GM23338 (cell line): Measurements from ENCODE around the gene GPSM1. TPM values are rescaled to one million over a fixed set of nuclear protein-coding genes. Genes with fewer than 3 reads are reported as not detected.

ENCODE experiments used
- ATAC-seq: fragments of 200-7000 bp; cut with Tn5 transposase; 3 replicates; pipeline ENCODE4 v1.9.1; 2020
- DNase-seq: peaks from one replicate; pipeline ENCODE4 v3.0.0-alpha.2; 2015; ENCODE audit warnings: low spot score
- H2AFZ ChIP-seq: fragments of 200-600 bp; sonication (generic); 2 replicates; pipeline ENCODE4 v1.8.0; 2016; ENCODE audit warnings: antibody characterized with exemption, mild to moderate bottlenecking, moderate library complexity
- H3F3A ChIP-seq: fragments of 200-600 bp; sonication (generic); replicated peaks from 2 replicates; pipeline ENCODE4 v1.8.0; 2017; ENCODE audit warnings: antibody characterized with exemption, mixed run types, low read depth
- H3K27ac ChIP-seq: fragments of 200-600 bp; sonication (generic); 2 replicates; pipeline ENCODE4 v1.6.1; 2016; ENCODE audit warnings: low read depth
- H3K27me3 ChIP-seq: fragments of 200-600 bp; sonication (generic); 2 replicates; pipeline ENCODE4 v1.8.0; 2016; ENCODE audit warnings: mild to moderate bottlenecking, mixed run types, moderate library complexity; ENCODE audit not compliant: insufficient read depth
- H3K36me3 ChIP-seq: fragments of 200-600 bp; sonication (generic); 2 replicates; pipeline ENCODE4 v1.8.0; 2016; ENCODE audit warnings: mild to moderate bottlenecking; ENCODE audit not compliant: insufficient read depth
- H3K4me1 ChIP-seq: fragments of 200-600 bp; sonication (generic); 2 replicates; pipeline ENCODE4 v1.8.0; 2016; ENCODE audit warnings: mild to moderate bottlenecking, moderate library complexity; ENCODE audit not compliant: insufficient read depth
- H3K4me2 ChIP-seq: fragments of 200-600 bp; sonication (generic); 2 replicates; pipeline ENCODE4 v1.7.1; 2017; ENCODE audit warnings: mixed run types
- H3K4me3 ChIP-seq: fragments of 200-600 bp; sonication (generic); 2 replicates; pipeline ENCODE4 v1.6.1; 2016; ENCODE audit warnings: mixed run types
- H3K79me2 ChIP-seq: fragments of 200-600 bp; sonication (generic); replicated peaks from 2 replicates; pipeline ENCODE4 v1.8.0; 2017; ENCODE audit warnings: mild to moderate bottlenecking; ENCODE audit not compliant: insufficient read depth
- H3K9me2 ChIP-seq: fragments of 200-600 bp; sonication (generic); 2 replicates; pipeline ENCODE4 v1.8.0; 2017; ENCODE audit not compliant: insufficient read depth
- H4K20me1 ChIP-seq: fragments of 200-600 bp; sonication (generic); replicated peaks from 2 replicates; pipeline ENCODE4 v1.8.0; 2017; ENCODE audit warnings: mild to moderate bottlenecking; ENCODE audit not compliant: insufficient read depth
- H3K27ac Mint-ChIP-seq: 2 replicates; pipeline ENCODE4 v1.8.0; 2020; ENCODE audit warnings: inconsistent platforms, mild to moderate bottlenecking, moderate library complexity, mixed read lengths
- H3K27me3 Mint-ChIP-seq: 3 replicates; pipeline ENCODE4 v1.8.0; 2022; ENCODE audit warnings: low read depth, mild to moderate bottlenecking, moderate library complexity, mixed read lengths, inconsistent platforms; ENCODE audit not compliant: insufficient read depth, poor library complexity
- H3K36me3 Mint-ChIP-seq: 3 replicates; pipeline ENCODE4 v1.8.0; 2021; ENCODE audit warnings: low read depth, mild to moderate bottlenecking, inconsistent platforms, moderate library complexity, mixed read lengths
- H3K4me1 Mint-ChIP-seq: 3 replicates; pipeline ENCODE4 v1.8.0; 2020; ENCODE audit warnings: mild to moderate bottlenecking, inconsistent platforms, mixed read lengths
- H3K4me3 Mint-ChIP-seq: 3 replicates; pipeline ENCODE4 v1.8.0; 2021; ENCODE audit warnings: moderate library complexity, mild to moderate bottlenecking, inconsistent platforms, mixed read lengths
- H3K9me3 Mint-ChIP-seq: 3 replicates; pipeline ENCODE4 v1.8.0; 2020; ENCODE audit warnings: moderate library complexity, mild to moderate bottlenecking, inconsistent platforms, mixed read lengths
- EZH2phosphoT487 ChIP-seq: fragments of 200-600 bp; sonication (generic); IDR thresholded peaks from one replicate; pipeline ENCODE4 v1.8.1; 2018; ENCODE audit warnings: antibody characterized with exemption; ENCODE audit not compliant: unreplicated experiment
- NANOG ChIP-seq: IDR thresholded peaks from 2 replicates; pipeline ENCODE4 v1.6.1; 2016; ENCODE audit warnings: antibody characterized with exemption, borderline replicate concordance
- POLR2AphosphoS5 ChIP-seq: IDR thresholded peaks from 2 replicates; pipeline ENCODE4 v1.6.1; 2016; ENCODE audit warnings: antibody characterized with exemption, low read depth
- STAT1 ChIP-seq: IDR thresholded peaks from one replicate; pipeline ENCODE4 v1.6.1; 2016; ENCODE audit warnings: antibody characterized with exemption; ENCODE audit not compliant: unreplicated experiment
- ZNF114 ChIP-seq: fragments of 250-450 bp; sonication (Bioruptor Pico); IDR thresholded peaks from 2 replicates; pipeline ENCODE4 v1.5.0; 2020; ENCODE audit warnings: mild to moderate bottlenecking, moderate library complexity
- ZNF331 ChIP-seq: fragments of 250-450 bp; sonication (Bioruptor Pico); IDR thresholded peaks from 2 replicates; pipeline ENCODE4 v1.5.0; 2020; ENCODE audit warnings: low read depth, mild to moderate bottlenecking, moderate library complexity
- polyA plus RNA-seq: library from polyadenylated mRNA; unstranded; fragments of >200 nt; fragmentation: Nextera tagmentation; extraction: Ambion mirVana; gene quantifications from 2 replicates; pipeline ENCODE4 v1.2.1, GENCODE V29; 2016
- total RNA-seq: library from RNA; depleted of rRNA; stranded (reverse); fragments of >200 nt; shearing (Covaris generic); gene quantifications from 2 replicates; pipeline ENCODE4 v1.2.3, GENCODE V29; 2014
- TF ChIP-seq, protein P1 (sequence below): fragments of 250-450 bp; sonication (Bioruptor Pico); IDR thresholded peaks from 2 replicates; pipeline ENCODE4 v1.5.0; 2020; ENCODE audit warnings: mild to moderate bottlenecking, moderate library complexity
- TF ChIP-seq, protein P2 (sequence below), 2 experiments: fragments of 200-600 bp in 1 of 2; sonication (generic) in 1 of 2; conservative IDR thresholded peaks; 2 replicates each; pipeline versions ENCODE4 v1.5.1 to v1.6.1; 2016 to 2017; ENCODE audit warnings: antibody characterized with exemption in 2 of 2, low read depth in 2 of 2, mild to moderate bottlenecking in 2 of 2, moderate library complexity in 1 of 2
- TF ChIP-seq, protein P3 (sequence below): IDR thresholded peaks from one replicate; pipeline ENCODE4 v1.6.1; 2018; ENCODE audit warnings: antibody characterized with exemption; ENCODE audit not compliant: unreplicated experiment

The GPSM1 gene
- total and polyA plus RNA-seq, 2 experiments from 2014 or later = 4.8 to 23.2 TPM

DNA sequence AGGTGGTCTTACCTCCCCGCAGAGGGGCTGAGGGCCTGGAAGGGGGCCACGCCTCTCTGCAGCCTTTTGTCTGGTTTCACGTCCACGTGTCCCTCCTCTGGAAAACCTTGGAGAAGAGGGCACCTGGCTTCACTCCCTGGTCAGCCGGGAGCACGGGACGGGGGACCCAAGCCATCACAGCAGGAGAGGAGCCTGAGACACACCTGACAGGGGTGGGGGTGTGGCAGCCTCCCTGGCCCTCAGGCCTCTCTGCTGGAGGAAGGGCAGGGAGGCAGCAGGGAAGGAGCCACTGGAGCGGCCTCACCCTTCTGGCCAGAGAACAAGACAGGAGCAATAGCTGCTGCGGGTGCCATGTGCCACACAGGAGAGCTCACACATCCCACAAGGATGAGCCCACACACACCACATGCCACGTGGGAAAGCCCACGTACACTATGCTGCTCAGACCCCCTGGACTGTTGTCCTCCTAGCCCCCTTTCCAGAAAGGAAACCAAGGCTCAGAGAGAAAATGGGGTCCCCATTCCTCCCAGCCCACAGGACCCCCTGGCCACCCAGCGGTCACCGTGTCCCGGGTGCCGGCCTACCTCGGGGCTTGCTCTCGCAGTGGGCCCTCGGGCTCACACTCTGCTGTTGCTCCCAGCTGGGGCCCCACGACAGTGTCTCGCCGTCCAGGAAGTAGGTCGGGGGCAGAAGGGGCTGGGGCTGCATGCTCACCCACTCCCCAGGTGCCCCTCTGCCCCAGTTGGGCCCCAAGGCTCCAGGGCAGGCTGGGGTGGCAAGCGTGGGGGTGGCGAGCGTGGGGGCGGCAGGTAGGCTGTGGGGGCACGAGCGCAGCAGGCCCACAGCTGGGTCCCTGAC, 41.6 kb upstream of the GPSM1 start (continued):
- TF ChIP-seq, protein P1, sequence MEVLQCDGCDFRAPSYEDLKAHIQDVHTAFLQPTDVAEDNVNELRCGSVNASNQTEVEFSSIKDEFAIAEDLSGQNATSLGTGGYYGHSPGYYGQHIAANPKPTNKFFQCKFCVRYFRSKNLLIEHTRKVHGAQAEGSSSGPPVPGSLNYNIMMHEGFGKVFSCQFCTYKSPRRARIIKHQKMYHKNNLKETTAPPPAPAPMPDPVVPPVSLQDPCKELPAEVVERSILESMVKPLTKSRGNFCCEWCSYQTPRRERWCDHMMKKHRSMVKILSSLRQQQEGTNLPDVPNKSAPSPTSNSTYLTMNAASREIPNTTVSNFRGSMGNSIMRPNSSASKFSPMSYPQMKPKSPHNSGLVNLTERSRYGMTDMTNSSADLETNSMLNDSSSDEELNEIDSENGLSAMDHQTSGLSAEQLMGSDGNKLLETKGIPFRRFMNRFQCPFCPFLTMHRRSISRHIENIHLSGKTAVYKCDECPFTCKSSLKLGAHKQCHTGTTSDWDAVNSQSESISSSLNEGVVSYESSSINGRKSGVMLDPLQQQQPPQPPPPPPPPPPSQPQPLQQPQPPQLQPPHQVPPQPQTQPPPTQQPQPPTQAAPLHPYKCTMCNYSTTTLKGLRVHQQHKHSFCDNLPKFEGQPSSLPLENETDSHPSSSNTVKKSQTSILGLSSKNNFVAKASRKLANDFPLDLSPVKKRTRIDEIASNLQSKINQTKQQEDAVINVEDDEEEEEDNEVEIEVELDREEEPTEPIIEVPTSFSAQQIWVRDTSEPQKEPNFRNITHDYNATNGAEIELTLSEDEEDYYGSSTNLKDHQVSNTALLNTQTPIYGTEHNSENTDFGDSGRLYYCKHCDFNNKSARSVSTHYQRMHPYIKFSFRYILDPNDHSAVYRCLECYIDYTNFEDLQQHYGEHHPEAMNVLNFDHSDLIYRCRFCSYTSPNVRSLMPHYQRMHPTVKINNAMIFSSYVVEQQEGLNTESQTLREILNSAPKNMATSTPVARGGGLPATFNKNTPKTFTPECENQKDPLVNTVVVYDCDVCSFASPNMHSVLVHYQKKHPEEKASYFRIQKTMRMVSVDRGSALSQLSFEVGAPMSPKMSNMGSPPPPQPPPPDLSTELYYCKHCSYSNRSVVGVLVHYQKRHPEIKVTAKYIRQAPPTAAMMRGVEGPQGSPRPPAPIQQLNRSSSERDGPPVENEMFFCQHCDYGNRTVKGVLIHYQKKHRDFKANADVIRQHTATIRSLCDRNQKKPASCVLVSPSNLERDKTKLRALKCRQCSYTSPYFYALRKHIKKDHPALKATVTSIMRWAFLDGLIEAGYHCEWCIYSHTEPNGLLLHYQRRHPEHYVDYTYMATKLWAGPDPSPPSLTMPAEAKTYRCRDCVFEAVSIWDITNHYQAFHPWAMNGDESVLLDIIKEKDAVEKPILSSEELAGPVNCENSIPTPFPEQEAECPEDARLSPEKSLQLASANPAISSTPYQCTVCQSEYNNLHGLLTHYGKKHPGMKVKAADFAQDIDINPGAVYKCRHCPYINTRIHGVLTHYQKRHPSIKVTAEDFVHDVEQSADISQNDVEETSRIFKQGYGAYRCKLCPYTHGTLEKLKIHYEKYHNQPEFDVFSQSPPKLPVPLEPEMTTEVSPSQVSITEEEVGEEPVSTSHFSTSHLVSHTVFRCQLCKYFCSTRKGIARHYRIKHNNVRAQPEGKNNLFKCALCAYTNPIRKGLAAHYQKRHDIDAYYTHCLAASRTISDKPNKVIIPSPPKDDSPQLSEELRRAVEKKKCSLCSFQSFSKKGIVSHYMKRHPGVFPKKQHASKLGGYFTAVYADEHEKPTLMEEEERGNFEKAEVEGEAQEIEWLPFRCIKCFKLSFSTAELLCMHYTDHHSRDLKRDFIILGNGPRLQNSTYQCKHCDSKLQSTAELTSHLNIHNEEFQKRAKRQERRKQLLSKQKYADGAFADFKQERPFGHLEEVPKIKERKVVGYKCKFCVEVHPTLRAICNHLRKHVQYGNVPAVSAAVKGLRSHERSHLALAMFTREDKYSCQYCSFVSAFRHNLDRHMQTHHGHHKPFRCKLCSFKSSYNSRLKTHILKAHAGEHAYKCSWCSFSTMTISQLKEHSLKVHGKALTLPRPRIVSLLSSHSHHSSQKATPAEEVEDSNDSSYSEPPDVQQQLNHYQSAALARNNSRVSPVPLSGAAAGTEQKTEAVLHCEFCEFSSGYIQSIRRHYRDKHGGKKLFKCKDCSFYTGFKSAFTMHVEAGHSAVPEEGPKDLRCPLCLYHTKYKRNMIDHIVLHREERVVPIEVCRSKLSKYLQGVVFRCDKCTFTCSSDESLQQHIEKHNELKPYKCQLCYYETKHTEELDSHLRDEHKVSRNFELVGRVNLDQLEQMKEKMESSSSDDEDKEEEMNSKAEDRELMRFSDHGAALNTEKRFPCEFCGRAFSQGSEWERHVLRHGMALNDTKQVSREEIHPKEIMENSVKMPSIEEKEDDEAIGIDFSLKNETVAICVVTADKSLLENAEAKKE (CRISPR knock-in tag) = no peak
- TF ChIP-seq NANOG (no peak), EZH2phosphoT487 (no peak), POLR2AphosphoS5 (no peak)
- TF ChIP-seq, protein P2, sequence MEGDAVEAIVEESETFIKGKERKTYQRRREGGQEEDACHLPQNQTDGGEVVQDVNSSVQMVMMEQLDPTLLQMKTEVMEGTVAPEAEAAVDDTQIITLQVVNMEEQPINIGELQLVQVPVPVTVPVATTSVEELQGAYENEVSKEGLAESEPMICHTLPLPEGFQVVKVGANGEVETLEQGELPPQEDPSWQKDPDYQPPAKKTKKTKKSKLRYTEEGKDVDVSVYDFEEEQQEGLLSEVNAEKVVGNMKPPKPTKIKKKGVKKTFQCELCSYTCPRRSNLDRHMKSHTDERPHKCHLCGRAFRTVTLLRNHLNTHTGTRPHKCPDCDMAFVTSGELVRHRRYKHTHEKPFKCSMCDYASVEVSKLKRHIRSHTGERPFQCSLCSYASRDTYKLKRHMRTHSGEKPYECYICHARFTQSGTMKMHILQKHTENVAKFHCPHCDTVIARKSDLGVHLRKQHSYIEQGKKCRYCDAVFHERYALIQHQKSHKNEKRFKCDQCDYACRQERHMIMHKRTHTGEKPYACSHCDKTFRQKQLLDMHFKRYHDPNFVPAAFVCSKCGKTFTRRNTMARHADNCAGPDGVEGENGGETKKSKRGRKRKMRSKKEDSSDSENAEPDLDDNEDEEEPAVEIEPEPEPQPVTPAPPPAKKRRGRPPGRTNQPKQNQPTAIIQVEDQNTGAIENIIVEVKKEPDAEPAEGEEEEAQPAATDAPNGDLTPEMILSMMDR (conservative IDR thresholded peaks at IDR 0.05; ENCODE audit: low read depth in 2 of 2) = no peak

DNA sequence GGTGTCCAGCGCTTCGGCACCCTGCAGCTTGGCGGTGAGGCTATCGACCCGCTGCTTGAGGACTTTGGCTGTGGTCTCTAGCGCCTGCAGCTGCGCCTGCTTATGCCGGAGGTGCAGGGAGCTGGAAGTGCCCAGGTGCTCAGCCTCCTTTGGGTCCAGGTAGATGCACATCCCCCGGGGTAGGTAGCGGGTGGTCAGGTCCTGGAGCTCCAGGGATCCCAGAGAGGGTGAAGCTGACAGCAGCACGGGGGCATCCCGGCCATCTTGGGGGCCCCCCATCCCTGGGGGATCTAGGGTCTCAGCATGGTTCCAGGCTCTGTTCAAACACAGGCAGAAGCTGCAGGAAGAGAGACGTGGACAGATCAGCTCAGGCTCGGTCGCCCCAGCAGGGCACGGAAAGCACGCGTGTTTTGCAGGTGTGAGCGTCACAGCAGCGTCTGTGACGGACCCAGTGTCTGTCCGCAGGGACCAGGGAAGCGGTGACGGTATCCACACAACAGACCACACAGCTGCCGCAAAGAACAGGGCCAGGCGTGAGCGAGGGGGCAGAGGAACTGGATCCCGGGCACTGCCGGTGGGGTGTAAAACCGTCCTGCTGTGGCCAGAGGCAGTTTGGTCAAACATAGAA, 40.9 kb upstream of the GPSM1 start:
- ATAC-seq = no peak
- no peak overlapping the region for H2AFZ ChIP-seq
- Mint-ChIP-seq H3K36me3 (no peaks in the 10 kb centered on the region), H3K4me3 (no peak overlapping the region), H3K9me3 (no peaks in the 10 kb centered on the region), H3K4me1 (peaks cover 4% of the 10 kb centered on the region; the same call in 1 of the 3 replicates), H3K27me3 (peaks cover 7% of the 10 kb centered on the region), H3K27ac (no peak overlapping the region)
- no peaks in the 10 kb centered on the region for H3K27me3 ChIP-seq
- TF ChIP-seq ZNF114 (CRISPR knock-in tag) (no peak), STAT1 (no peak), EZH2phosphoT487 (no peak), ZNF331 (CRISPR knock-in tag) (no peak)
- TF ChIP-seq, protein P3, sequence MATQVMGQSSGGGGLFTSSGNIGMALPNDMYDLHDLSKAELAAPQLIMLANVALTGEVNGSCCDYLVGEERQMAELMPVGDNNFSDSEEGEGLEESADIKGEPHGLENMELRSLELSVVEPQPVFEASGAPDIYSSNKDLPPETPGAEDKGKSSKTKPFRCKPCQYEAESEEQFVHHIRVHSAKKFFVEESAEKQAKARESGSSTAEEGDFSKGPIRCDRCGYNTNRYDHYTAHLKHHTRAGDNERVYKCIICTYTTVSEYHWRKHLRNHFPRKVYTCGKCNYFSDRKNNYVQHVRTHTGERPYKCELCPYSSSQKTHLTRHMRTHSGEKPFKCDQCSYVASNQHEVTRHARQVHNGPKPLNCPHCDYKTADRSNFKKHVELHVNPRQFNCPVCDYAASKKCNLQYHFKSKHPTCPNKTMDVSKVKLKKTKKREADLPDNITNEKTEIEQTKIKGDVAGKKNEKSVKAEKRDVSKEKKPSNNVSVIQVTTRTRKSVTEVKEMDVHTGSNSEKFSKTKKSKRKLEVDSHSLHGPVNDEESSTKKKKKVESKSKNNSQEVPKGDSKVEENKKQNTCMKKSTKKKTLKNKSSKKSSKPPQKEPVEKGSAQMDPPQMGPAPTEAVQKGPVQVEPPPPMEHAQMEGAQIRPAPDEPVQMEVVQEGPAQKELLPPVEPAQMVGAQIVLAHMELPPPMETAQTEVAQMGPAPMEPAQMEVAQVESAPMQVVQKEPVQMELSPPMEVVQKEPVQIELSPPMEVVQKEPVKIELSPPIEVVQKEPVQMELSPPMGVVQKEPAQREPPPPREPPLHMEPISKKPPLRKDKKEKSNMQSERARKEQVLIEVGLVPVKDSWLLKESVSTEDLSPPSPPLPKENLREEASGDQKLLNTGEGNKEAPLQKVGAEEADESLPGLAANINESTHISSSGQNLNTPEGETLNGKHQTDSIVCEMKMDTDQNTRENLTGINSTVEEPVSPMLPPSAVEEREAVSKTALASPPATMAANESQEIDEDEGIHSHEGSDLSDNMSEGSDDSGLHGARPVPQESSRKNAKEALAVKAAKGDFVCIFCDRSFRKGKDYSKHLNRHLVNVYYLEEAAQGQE = no peak
- H3K27ac ChIP-seq = no peak overlapping the region
- no peak overlapping the region for H3K4me3 ChIP-seq
- H3K79me2 ChIP-seq = no peaks in the 10 kb centered on the region
- no peaks in the 10 kb centered on the region for H3K9me2 ChIP-seq
- H4K20me1 ChIP-seq = no peaks in the 10 kb centered on the region
- no peak overlapping the region for H3K4me2 ChIP-seq
- H3K36me3 ChIP-seq = no peaks in the 10 kb centered on the region
- no peaks in the 10 kb centered on the region for H3K4me1 ChIP-seq
- no peak for DNase-seq
- 0 out of 2 replicates have a peak, but pooled peaks cover 2% of the 10 kb centered on the region for H3F3A ChIP-seq
